ENCODE results near the gene OPTC.

Gene OPTC

DNA sequence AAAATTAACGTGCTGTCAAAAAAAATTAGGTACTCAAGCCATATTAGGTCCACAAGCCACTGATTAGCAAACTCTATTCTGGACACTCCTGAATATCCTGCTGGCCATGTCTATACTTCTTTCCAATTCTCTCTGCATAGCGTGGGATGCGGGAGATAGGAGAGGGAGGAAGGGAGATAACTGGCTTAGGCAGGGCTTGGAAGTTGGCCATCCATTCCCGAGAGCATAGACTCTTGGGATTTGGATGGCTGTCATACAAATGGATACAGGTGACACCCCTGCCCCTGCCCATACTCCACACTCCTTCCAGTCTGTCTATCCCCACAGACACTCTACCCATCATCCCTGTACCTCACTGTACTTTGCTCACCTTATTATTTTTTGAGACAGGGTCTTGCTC is 20.7 kb upstream of the OPTC start:
- H3K36me3 ChIP-seq (ENCODE audit: insufficient read depth, low read length), result no peaks in the 10 kb centered on the region
- H3K9ac ChIP-seq (ENCODE audit: low read depth, low read length), result no peak overlapping the region
- H3K9me3 ChIP-seq (ENCODE audit: control insufficient read depth, insufficient read depth, low read length), result no peaks in the 10 kb centered on the region
- peaks cover 9% of the 10 kb centered on the region for H3K4me1 ChIP-seq (ENCODE audit: insufficient read depth, low read length)

DNA sequence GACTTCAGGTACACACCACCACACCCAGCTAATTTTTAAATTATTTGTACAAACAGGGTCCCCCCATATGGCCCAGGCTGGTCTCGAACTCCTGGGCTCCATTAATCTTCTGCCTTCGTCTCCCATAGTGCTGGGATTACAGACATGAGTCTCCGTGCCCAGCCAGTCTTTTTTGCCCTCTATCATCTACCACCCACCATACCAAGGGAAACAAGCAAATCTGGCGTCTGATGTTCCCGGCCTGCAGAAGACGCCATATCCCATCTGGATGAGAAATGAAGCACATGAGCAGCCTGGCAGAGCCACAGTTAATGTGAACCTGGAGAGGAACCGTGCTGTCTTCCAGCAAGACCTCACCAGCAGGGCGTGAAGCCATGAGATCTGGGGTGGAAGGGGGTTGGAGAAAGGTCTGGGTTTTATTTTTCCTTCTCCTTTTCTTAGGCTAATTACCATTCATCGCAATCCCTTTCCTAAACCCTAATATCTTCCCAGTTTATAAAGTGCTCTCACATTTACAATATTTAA is 20.1 kb upstream of the OPTC start:
- Histone ChIP-seq H3K4me1 (ENCODE audit: insufficient read depth, low read length) (peaks cover 9% of the 10 kb centered on the region), H3K9me3 (ENCODE audit: control insufficient read depth, insufficient read depth, low read length) (no peaks in the 10 kb centered on the region), H3K9ac (ENCODE audit: low read depth, low read length) (no peak overlapping the region), H3K36me3 (ENCODE audit: insufficient read depth, low read length) (no peaks in the 10 kb centered on the region)

DNA sequence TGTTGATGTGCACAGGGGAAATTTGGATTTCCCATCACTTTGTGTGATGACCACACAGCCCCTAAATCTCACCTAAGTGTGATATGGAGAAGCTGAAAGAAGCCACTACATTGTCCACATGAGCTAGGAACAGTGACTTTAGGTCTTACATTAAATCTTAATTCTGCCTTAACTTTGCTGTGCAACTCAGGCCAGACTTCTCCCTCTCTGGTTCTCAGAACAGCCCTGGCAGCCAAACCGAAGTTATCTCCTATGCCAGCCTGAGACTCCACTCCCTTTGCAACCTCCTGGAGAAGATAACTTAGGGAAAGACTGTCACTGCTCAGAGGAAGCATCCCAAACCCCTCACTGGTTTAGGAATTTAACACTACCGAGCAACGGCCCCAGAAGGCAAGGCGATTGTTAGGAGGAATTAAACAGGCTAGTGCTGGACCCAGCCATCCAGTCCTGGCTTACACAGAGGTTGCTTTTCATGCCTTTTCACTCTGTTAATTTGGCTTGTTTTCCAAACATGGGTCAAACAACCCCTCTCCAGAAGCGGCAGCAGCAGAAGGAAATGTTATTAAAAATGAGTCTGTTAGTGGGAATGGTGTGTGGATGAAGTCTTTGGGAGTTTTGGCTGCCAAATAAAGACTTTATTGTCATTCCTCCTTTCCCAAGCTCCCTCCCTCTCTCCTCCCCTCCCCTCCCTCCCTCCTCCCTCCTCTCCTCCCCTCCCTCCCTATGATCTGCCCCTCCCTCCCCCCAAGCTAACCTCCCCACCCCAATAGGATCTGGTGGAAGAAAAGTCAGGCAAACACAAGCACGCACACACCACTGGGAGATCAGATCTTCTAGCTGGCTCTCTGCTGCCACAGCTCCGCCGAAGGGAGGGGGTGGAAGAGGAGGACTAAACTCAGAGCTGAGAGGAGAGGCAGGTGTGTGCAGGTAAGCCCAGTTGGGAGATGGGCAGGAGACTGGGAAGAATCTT is 18.7 kb upstream of the OPTC start, which contains the start of gene PRELP:
TSS of gene PRELP (plus strand) at position 795 of the 970 bp plus-strand sequence. CDS start 7,379 bp downstream, outside the sequence.
- peaks cover 12% of the 10 kb centered on the region for H3K4me1 ChIP-seq (ENCODE audit: insufficient read depth, low read length)
- H3K9me3 ChIP-seq (ENCODE audit: control insufficient read depth, insufficient read depth, low read length), result no peaks in the 10 kb centered on the region
- H3K9ac ChIP-seq (ENCODE audit: low read depth, low read length), result peak within 1 kb of the TSS; percentile 1; the same call in 1 of the 2 replicates
- no peaks in the 10 kb centered on the region for H3K36me3 ChIP-seq (ENCODE audit: insufficient read depth, low read length)

DNA sequence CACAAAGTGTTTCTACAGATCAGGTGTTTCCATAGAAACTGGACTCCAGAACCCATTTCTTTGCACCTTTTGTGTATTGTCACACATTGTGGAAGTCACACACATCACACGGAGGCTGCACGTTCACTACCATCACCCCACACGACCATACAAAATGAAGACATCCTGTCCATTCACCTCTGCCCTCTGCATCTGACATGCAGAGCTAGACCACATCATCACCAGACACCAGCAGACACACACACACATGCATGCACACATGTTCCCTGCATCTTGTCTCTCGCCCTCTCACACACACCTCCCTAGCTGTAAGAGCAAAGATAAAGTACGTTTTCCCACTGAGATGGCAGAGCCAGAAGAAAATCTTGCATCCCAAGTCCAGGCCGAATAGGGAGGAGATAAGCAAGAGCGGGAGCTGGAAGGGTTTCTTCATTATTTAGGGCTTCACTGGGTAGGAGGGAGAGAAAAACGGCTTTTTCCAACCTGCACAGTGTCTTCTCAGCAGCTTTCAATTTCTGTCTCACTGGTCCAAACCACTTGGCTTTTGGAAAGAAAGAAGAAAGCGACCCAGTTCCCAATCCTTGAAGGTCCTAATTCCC is 17.6 kb upstream of the OPTC start:
- Histone ChIP-seq H3K9me3 (ENCODE audit: control insufficient read depth, insufficient read depth, low read length) (no peaks in the 10 kb centered on the region), H3K9ac (ENCODE audit: low read depth, low read length) (no peak overlapping the region), H3K36me3 (ENCODE audit: insufficient read depth, low read length) (no peaks in the 10 kb centered on the region), H3K4me1 (ENCODE audit: insufficient read depth, low read length) (peaks cover 20% of the 10 kb centered on the region)

DNA sequence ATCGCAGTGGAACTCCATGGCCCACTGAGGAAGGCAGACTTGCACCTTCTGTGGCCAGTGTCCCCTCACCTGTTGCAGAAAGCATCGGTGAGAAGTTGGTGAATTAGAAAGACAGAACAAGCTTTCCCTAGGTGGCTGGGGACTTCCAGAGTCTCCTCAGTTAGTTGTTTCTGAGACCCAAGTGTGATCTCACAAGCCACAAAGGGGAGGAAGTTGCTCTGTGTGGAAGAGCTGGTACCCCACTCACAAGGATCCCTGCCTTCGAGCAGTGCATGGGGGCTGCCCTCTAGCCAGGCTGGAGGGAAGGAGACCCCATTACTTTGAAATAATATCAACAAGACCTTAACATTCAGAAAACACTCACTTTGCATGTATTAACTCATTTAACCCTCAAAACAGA is 16.2 kb upstream of the OPTC start:
- H3K4me1 ChIP-seq (ENCODE audit: insufficient read depth, low read length), result peaks cover 20% of the 10 kb centered on the region
- H3K9ac ChIP-seq (ENCODE audit: low read depth, low read length), result no peak overlapping the region
- no peaks in the 10 kb centered on the region for H3K36me3 ChIP-seq (ENCODE audit: insufficient read depth, low read length)
- no peaks in the 10 kb centered on the region for H3K9me3 ChIP-seq (ENCODE audit: control insufficient read depth, insufficient read depth, low read length)

DNA sequence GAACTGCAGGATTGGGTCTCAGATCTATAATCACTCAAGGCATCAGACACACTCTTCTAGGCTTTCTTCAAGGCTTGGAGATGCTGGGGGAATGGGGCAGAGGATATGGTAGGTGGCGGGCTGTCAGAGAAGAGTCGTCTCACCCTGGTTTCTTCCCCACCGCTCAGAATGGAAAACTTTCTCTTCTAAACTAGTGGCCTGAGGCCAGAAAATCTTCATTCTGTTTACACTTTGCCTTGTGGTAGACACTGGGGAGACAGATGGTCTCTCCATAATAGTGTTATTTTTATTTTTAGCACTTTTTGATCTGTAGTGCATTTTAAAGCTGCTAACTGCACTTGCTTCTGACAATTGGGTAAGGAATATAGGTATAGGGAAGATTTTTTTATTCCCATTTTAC is 15.7 kb upstream of the OPTC start:
- Histone ChIP-seq H3K36me3 (ENCODE audit: insufficient read depth, low read length) (no peaks in the 10 kb centered on the region), H3K9ac (ENCODE audit: low read depth, low read length) (no peak overlapping the region), H3K4me1 (ENCODE audit: insufficient read depth, low read length) (peaks cover 20% of the 10 kb centered on the region), H3K9me3 (ENCODE audit: control insufficient read depth, insufficient read depth, low read length) (no peaks in the 10 kb centered on the region)

DNA sequence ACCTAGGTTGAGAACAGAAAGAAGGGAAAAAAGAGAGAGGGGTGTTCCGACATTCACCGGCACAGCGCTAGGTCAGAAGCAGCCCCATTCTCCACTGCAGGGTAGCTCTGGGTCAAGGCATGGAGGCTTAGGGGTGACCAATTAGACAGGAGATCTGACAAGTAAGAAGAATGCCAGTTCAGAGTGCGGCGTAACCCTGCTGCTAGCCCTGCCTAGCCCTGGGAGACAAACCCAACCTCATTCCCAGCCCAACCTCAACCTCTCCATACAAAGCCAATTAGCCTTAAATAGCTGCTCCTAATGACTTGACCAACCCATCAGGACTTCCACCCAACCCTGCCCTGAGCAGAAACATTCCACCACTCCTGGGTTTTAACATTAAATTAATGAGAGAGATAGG is 15.0 kb upstream of the OPTC start:
- no peaks in the 10 kb centered on the region for H3K36me3 ChIP-seq (ENCODE audit: insufficient read depth, low read length)
- peaks cover 20% of the 10 kb centered on the region for H3K4me1 ChIP-seq (ENCODE audit: insufficient read depth, low read length)
- no peak overlapping the region for H3K9ac ChIP-seq (ENCODE audit: low read depth, low read length)
- H3K9me3 ChIP-seq (ENCODE audit: control insufficient read depth, insufficient read depth, low read length), result no peaks in the 10 kb centered on the region

DNA sequence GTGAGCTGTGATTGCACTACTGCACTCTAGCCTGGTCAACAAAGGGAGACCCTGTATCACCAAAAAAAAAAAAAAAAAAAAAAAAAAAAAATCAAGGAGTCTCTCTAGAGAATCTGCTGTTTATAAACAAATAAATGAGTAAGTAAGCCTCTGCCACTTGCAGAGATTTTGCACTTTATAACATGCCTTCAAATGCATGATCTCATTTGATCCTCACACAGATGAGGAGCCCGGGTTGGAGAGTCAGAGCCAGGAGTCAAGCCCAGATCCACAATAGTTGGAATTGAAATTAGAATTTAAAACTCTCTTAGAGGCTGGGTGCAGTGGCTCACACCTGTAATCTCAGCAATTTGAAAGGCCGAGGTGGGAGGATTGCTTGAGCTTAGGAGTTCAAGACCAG is 14.3 kb upstream of the OPTC start:
- Histone ChIP-seq H3K9me3 (ENCODE audit: control insufficient read depth, insufficient read depth, low read length) (no peaks in the 10 kb centered on the region), H3K4me1 (ENCODE audit: insufficient read depth, low read length) (peaks cover 20% of the 10 kb centered on the region), H3K36me3 (ENCODE audit: insufficient read depth, low read length) (no peaks in the 10 kb centered on the region), H3K9ac (ENCODE audit: low read depth, low read length) (no peak overlapping the region)

DNA sequence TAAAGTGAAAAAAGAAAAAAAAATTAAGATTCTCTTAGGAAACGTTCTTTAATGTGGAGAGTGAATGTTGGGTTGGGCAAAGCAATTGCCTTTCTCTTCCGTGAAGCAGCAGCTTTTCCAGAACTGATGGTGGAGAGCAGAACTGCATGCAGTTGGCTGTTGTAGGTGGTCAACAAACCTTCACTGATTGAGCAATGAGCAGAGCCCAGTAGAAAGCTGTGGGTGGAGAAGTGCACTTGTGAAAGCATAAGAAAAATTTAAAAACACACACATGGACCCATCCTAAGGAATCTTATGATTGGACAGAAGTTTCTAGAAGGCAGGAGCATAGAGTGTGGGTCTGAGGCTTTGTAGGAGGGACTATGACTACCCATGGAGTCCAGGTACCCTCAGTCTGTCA is 13.9 kb upstream of the OPTC start:
- Histone ChIP-seq H3K4me1 (ENCODE audit: insufficient read depth, low read length) (peaks cover 20% of the 10 kb centered on the region), H3K9me3 (ENCODE audit: control insufficient read depth, insufficient read depth, low read length) (no peaks in the 10 kb centered on the region), H3K9ac (ENCODE audit: low read depth, low read length) (no peak overlapping the region), H3K36me3 (ENCODE audit: insufficient read depth, low read length) (no peaks in the 10 kb centered on the region)

DNA sequence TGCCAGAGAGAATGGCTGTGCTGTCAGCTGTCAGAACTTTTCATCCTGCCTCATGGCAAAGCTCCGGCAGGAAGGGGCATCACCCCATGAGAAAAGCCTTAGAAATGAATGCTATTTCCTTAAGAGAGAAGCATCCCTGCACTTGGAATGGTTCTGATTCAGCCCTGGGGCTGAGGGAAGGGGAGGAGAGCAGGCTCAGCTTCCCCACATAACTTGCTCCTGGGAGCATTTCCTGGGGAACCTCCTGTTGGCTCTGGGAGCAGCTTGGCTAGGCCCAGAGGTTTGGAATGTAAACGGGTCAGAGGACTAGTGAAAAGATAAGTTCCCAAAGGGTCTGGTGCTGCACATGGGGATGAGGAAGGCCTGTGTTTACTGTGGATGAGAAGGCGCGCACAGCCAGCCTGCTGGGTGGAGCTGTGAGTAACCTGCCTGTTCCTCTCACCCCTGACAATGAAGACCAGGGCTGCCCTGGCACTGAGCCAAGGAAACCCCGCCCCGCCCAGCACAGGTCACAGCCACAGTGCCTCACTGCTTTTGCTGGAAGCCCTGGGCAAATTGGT is 13.3 kb upstream of the OPTC start:
- H3K9me3 ChIP-seq (ENCODE audit: control insufficient read depth, insufficient read depth, low read length), result no peaks in the 10 kb centered on the region
- H3K36me3 ChIP-seq (ENCODE audit: insufficient read depth, low read length), result no peaks in the 10 kb centered on the region
- H3K9ac ChIP-seq (ENCODE audit: low read depth, low read length), result no peak overlapping the region
- peaks cover 20% of the 10 kb centered on the region for H3K4me1 ChIP-seq (ENCODE audit: insufficient read depth, low read length)

DNA sequence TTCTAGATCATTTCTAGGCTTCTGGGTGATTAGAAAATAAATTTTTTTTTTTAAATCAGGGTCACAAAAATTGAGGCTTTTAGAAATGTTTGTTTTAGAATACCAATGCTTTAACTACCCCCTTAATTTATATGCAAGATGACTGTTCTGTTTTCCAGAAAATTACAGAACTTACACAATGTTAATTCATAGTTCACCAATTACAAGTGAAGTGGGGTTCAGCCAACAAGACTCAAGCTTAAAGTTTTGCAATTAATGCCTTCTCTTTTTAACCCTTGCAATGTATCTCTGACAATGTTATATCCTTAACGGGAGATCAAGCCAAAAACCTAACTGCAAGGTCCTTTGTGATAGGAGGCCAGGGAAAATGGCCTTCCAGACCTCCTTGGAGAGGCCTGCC is 12.8 kb upstream of the OPTC start:
- H3K9ac ChIP-seq (ENCODE audit: low read depth, low read length), result no peak overlapping the region
- H3K4me1 ChIP-seq (ENCODE audit: insufficient read depth, low read length), result peaks cover 15% of the 10 kb centered on the region
- H3K36me3 ChIP-seq (ENCODE audit: insufficient read depth, low read length), result no peaks in the 10 kb centered on the region
- no peaks in the 10 kb centered on the region for H3K9me3 ChIP-seq (ENCODE audit: control insufficient read depth, insufficient read depth, low read length)

DNA sequence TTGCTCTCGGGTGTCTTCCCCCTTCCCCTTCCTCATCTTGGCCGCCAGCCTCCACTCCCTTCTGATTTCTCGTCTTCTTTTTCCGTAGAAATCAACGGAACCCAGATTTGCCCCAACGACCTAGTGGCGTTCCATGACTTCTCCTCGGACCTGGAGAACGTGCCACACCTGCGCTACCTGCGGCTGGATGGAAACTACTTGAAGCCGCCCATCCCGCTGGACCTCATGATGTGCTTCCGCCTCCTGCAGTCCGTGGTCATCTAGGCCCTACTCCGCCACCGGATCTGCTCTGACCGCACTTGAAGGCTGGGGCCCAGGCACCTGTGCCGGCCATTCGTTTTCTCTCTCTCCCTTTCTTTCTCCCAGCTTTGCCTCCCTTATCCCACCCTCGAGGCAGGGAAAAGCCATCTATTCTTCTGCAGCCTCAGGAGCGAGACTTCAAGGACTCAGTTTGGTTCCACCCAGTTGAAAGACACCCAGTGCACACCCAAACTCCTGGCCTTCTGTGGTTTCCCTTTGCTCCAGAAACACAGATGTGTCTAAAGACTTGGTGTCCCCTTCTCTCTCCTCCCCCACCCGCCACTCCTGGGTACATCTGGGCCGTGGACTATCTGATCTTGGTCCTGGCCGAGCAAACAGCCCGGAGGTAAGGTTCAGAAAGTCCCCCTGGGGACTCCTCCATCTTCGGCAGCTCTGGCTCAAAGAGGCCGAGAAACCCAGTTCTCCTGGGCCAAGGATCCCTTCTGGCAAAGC is 7.2 kb upstream of the OPTC start:
- Histone ChIP-seq H3K9me3 (ENCODE audit: control insufficient read depth, insufficient read depth, low read length) (no peaks in the 10 kb centered on the region), H3K9ac (ENCODE audit: low read depth, low read length) (peak overlapping the region; percentile 69), H3K36me3 (ENCODE audit: insufficient read depth, low read length) (no peaks in the 10 kb centered on the region), H3K4me1 (ENCODE audit: insufficient read depth, low read length) (peaks cover 4% of the 10 kb centered on the region; the same call in 1 of the 2 replicates)

DNA sequence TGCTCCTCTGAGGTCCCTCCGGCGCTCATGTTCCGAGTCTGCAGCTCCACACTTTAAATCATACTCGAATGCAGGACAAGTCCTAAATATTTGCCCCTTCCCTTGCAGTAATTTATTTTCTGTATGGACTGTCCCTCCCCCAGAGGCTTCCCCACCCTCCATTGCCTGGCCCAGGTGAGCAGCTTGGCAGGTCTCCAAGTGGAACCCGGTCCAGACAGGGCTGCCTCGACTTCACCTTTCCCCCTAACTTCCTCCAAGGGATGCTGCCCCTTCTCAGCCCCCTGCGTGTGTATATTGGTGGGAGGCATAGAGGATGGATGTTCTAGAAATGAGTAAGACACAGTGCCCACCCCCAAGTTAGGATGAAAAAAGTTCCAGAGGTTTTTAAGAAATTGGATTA is 5.4 kb upstream of the OPTC start:
- Histone ChIP-seq H3K9ac (ENCODE audit: low read depth, low read length) (no peak overlapping the region), H3K36me3 (ENCODE audit: insufficient read depth, low read length) (no peaks in the 10 kb centered on the region), H3K4me1 (ENCODE audit: insufficient read depth, low read length) (peaks cover 4% of the 10 kb centered on the region; the same call in 1 of the 2 replicates), H3K9me3 (ENCODE audit: control insufficient read depth, insufficient read depth, low read length) (no peaks in the 10 kb centered on the region)

DNA sequence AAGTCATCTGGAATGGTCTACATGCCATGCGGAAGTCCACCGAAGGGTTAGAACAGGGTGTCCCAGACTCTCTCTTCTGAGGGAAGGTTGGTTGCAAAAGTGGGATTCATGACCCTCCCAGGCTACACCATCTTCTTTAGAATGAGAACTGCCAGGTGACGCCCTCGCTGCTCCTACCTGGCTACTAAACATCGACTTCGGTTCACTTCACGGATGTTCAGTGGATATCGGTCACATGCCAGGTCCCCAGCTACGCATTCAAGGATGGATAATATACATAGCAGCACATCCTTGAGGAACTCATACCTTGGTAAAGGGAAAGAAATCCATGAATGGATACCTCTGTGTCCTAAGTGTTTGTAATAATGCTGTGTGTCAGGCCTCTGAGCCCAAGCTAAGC is 3.3 kb upstream of the OPTC start:
- Histone ChIP-seq H3K36me3 (ENCODE audit: insufficient read depth, low read length) (no peaks in the 10 kb centered on the region), H3K9ac (ENCODE audit: low read depth, low read length) (no peak overlapping the region), H3K9me3 (ENCODE audit: control insufficient read depth, insufficient read depth, low read length) (no peaks in the 10 kb centered on the region), H3K4me1 (ENCODE audit: insufficient read depth, low read length) (peaks cover 4% of the 10 kb centered on the region; the same call in 1 of the 2 replicates)
